H9 (cell line): Measurements from ENCODE around the gene EPAS1. TPM values are rescaled to one million over a fixed set of nuclear protein-coding genes. Genes with fewer than 3 reads are reported as not detected.

ENCODE experiments used
- DNase-seq: peaks from one replicate; pipeline ENCODE4 v3.0.0-alpha.2; 2017
- H2AFZ ChIP-seq: one replicate; pipeline ENCODE4 v1.6.1; 2013; ENCODE audit warnings: mild to moderate bottlenecking, low read length, control low read depth, moderate library complexity
- H2AK5ac ChIP-seq: 2 replicates; pipeline ENCODE4 v1.6.1; 2013; ENCODE audit warnings: low read length, control low read depth, mixed read lengths; ENCODE audit not compliant: insufficient read length
- H2BK120ac ChIP-seq: one replicate; pipeline ENCODE4 v1.6.1; 2013; ENCODE audit warnings: low read depth, mild to moderate bottlenecking, low read length, control low read depth, inconsistent platforms; ENCODE audit not compliant: poor library complexity, severe bottlenecking
- H2BK12ac ChIP-seq: 2 replicates; pipeline ENCODE4 v1.6.1; 2013; ENCODE audit warnings: low read length, control low read depth, mixed read lengths, low read depth; ENCODE audit not compliant: insufficient read length
- H2BK15ac ChIP-seq: 2 replicates; pipeline ENCODE4 v1.6.1; 2013; ENCODE audit warnings: low read depth, low read length, control low read depth
- H2BK20ac ChIP-seq: one replicate; pipeline ENCODE4 v1.6.1; 2013; ENCODE audit warnings: low read depth, mild to moderate bottlenecking, low read length, control low read depth, inconsistent platforms; ENCODE audit not compliant: poor library complexity, severe bottlenecking
- H2BK5ac ChIP-seq: 2 replicates; pipeline ENCODE4 v1.6.1; 2013; ENCODE audit warnings: low read length, control low read depth, mixed read lengths; ENCODE audit not compliant: insufficient read length
- H3K14ac ChIP-seq: 2 replicates; pipeline ENCODE4 v1.6.1; 2013; ENCODE audit warnings: low read length, control low read depth; ENCODE audit not compliant: insufficient read depth
- H3K18ac ChIP-seq: 2 replicates; pipeline ENCODE4 v1.6.1; 2013; ENCODE audit warnings: low read depth, mild to moderate bottlenecking, mixed read lengths, low read length, control low read depth; ENCODE audit not compliant: insufficient read length
- H3K23ac ChIP-seq: 2 replicates; pipeline ENCODE4 v1.6.1; 2013; ENCODE audit warnings: low read length, control low read depth, mixed read lengths, low read depth; ENCODE audit not compliant: insufficient read length
- H3K23me2 ChIP-seq: 2 replicates; pipeline ENCODE4 v1.6.1; 2013; ENCODE audit warnings: low read depth, mild to moderate bottlenecking, mixed read lengths, low read length, control low read depth; ENCODE audit not compliant: insufficient read length, poor library complexity, severe bottlenecking
- H3K27ac ChIP-seq: 2 replicates; pipeline ENCODE4 v1.5.1; 2013; ENCODE audit warnings: low read length, control low read depth, mixed read lengths, low read depth; ENCODE audit not compliant: insufficient read length
- H3K27me3 ChIP-seq: 2 replicates; pipeline ENCODE4 v1.6.1; 2013; ENCODE audit warnings: low read length, control low read depth, inconsistent platforms; ENCODE audit not compliant: insufficient read depth
- H3K4ac ChIP-seq: 2 replicates; pipeline ENCODE4 v1.6.1; 2013; ENCODE audit warnings: low read depth, mild to moderate bottlenecking, control low read depth, inconsistent platforms, low read length, moderate library complexity
- H3K4me1 ChIP-seq: 2 replicates; pipeline ENCODE4 v1.6.1; 2013; ENCODE audit warnings: low read length, control low read depth, inconsistent platforms; ENCODE audit not compliant: insufficient read depth
- H3K4me2 ChIP-seq: 2 replicates; pipeline ENCODE4 v1.6.1; 2013; ENCODE audit warnings: low read length, control low read depth, mixed read lengths; ENCODE audit not compliant: insufficient read length, insufficient read depth
- H3K56ac ChIP-seq: 2 replicates; pipeline ENCODE4 v1.6.1; 2013; ENCODE audit warnings: low read depth, mild to moderate bottlenecking, mixed read lengths, low read length, control low read depth; ENCODE audit not compliant: insufficient read length
- H3K79me1 ChIP-seq: 2 replicates; pipeline ENCODE4 v1.6.1; 2013; ENCODE audit warnings: low read depth, mild to moderate bottlenecking, moderate library complexity, low read length, control low read depth, inconsistent platforms; ENCODE audit not compliant: insufficient read depth, poor library complexity, severe bottlenecking
- H3K79me2 ChIP-seq: 2 replicates; pipeline ENCODE4 v1.6.1; 2013; ENCODE audit warnings: low read length, control low read depth, inconsistent platforms; ENCODE audit not compliant: insufficient read depth
- H3K9ac ChIP-seq: 2 replicates; pipeline ENCODE4 v1.6.1; 2013; ENCODE audit warnings: low read length, control low read depth, mixed read lengths; ENCODE audit not compliant: insufficient read length; ENCODE audit errors: extremely low read depth
- H3K9me3 ChIP-seq: one replicate; pipeline ENCODE4 v1.6.1; 2013; ENCODE audit warnings: low read depth, low read length, inconsistent platforms; ENCODE audit not compliant: control insufficient read depth
- H3T11ph ChIP-seq: one replicate; pipeline ENCODE4 v1.6.1; 2013; ENCODE audit warnings: mild to moderate bottlenecking, low read length, control low read depth, inconsistent platforms
- H4K20me1 ChIP-seq: one replicate; pipeline ENCODE4 v1.6.1; 2013; ENCODE audit not compliant: control insufficient read depth, insufficient read length, insufficient read depth
- H4K5ac ChIP-seq: 2 replicates; pipeline ENCODE4 v1.6.1; 2013; ENCODE audit warnings: low read depth, mild to moderate bottlenecking, mixed read lengths, low read length, control low read depth; ENCODE audit not compliant: insufficient read length
- H4K8ac ChIP-seq: replicated peaks from 2 replicates; pipeline ENCODE4 v1.6.1; 2013; ENCODE audit warnings: low read length, control low read depth, mixed read lengths, low read depth; ENCODE audit not compliant: insufficient read length
- H4K91ac ChIP-seq: 2 replicates; pipeline ENCODE4 v1.6.1; 2013; ENCODE audit warnings: low read depth, mild to moderate bottlenecking, moderate library complexity, mixed read lengths, low read length, control low read depth; ENCODE audit not compliant: insufficient read length
- H3K27ac Mint-ChIP-seq, 3 experiments: 2 replicates in 2 of 3; 3 replicates in 1 of 3; pipeline ENCODE4 v1.8.0; 2020 to 2021; ENCODE audit warnings: mixed read lengths in 3 of 3, mild to moderate bottlenecking in 1 of 3, moderate library complexity in 1 of 3
- H3K27me3 Mint-ChIP-seq: 2 replicates; pipeline ENCODE4 v1.8.0; 2021; ENCODE audit warnings: low read depth, mild to moderate bottlenecking, moderate library complexity, mixed read lengths
- H3K36me3 Mint-ChIP-seq, 3 experiments: 2 replicates in 2 of 3; 3 replicates in 1 of 3; pipeline ENCODE4 v1.8.0; 2020 to 2021; ENCODE audit warnings: low read depth in 3 of 3, mixed read lengths in 3 of 3; ENCODE audit not compliant: insufficient read depth in 1 of 3
- H3K4me1 Mint-ChIP-seq, 2 experiments: 2 replicates each; pipeline ENCODE4 v1.8.0; 2020; ENCODE audit warnings: mixed read lengths in 2 of 2
- H3K4me3 Mint-ChIP-seq, 2 experiments: 2 replicates in 1 of 2; 3 replicates in 1 of 2; pipeline ENCODE4 v1.8.0; 2020 to 2021; ENCODE audit warnings: mild to moderate bottlenecking in 2 of 2, mixed read lengths in 2 of 2, moderate library complexity in 1 of 2
- H3K9me3 Mint-ChIP-seq, 2 experiments: 2 replicates in 1 of 2; 3 replicates in 1 of 2; pipeline ENCODE4 v1.8.0; 2020; ENCODE audit warnings: mild to moderate bottlenecking in 2 of 2, mixed read lengths in 2 of 2, moderate library complexity in 1 of 2
- WGBS: extraction: QIAGEN DNeasy Blood & Tissue Kit; methylation state at CpG from one replicate; pipeline ENCODE4 v1.1.7; 2013; ENCODE audit warnings: missing lambda C conversion rate, low lambda C conversion rate, mixed read lengths; ENCODE audit not compliant: insufficient read length; ENCODE audit errors: extremely low coverage; 5-methylcytosine and 5-hydroxymethylcytosine counted together
- total RNA-seq: library from RNA; stranded (reverse); gene quantifications from 2 replicates; pipeline ENCODE4 v1.2.1, GENCODE V29; 2021
- TF ChIP-seq, protein P1 (sequence below): fragments of 200-600 bp; sonication (generic); conservative IDR thresholded peaks from 3 replicates; pipeline ENCODE4 v1.8.0; 2021; ENCODE audit warnings: antibody characterized with exemption, mild to moderate bottlenecking

Gene EPAS1
- total RNA-seq, 1 experiment from 2014 or later = 1.1 TPM

DNA sequence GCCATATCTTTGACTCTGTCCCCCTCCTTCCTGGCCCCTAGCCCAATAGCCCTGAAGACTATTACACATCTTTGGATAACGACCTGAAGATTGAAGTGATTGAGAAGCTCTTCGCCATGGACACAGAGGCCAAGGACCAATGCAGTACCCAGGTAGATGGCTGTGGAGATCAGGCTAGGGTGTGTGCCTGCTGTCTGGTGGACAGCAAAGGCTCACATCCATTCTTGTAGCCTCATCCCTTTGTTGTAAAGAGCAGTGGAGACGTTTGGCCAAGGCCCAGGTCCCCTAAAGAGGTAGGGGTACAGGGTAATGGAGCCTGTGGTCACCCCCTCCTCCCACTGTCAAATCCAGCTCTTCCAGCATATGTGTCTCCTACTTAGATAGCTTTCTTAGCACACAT lies 81.4 kb downstream of the EPAS1 start:
- Histone ChIP-seq H3K27ac (no peak overlapping the region), H4K20me1 (no peaks in the 10 kb centered on the region), H4K8ac (no peak overlapping the region), H2AFZ (no peak overlapping the region), H3K27me3 (no peaks in the 10 kb centered on the region), H2AK5ac (no peak overlapping the region), H3K4ac (no peak overlapping the region), H3K23ac (no peak overlapping the region), H3K56ac (no peak overlapping the region), H3K4me2 (no peak overlapping the region), H3K9me3 (no peaks in the 10 kb centered on the region), H3K4me1 (no peaks in the 10 kb centered on the region), H3K9ac (no peak overlapping the region), H2BK5ac (no peak overlapping the region), H3K23me2 (no peaks in the 10 kb centered on the region), H2BK15ac (no peak overlapping the region), H3K79me1 (no peaks in the 10 kb centered on the region), H3K14ac (no peak overlapping the region), H2BK20ac (no peak overlapping the region), H2BK120ac (no peak overlapping the region), H2BK12ac (no peak overlapping the region), H4K91ac (no peak overlapping the region), H3K18ac (no peak overlapping the region), H3T11ph (no peak overlapping the region), H4K5ac (no peak overlapping the region), H3K79me2 (no peaks in the 10 kb centered on the region)
- H3K4me1 Mint-ChIP-seq = no peaks in the 10 kb centered on the region
- H3K4me3 Mint-ChIP-seq = no peak overlapping the region
- TF ChIP-seq, protein P1, sequence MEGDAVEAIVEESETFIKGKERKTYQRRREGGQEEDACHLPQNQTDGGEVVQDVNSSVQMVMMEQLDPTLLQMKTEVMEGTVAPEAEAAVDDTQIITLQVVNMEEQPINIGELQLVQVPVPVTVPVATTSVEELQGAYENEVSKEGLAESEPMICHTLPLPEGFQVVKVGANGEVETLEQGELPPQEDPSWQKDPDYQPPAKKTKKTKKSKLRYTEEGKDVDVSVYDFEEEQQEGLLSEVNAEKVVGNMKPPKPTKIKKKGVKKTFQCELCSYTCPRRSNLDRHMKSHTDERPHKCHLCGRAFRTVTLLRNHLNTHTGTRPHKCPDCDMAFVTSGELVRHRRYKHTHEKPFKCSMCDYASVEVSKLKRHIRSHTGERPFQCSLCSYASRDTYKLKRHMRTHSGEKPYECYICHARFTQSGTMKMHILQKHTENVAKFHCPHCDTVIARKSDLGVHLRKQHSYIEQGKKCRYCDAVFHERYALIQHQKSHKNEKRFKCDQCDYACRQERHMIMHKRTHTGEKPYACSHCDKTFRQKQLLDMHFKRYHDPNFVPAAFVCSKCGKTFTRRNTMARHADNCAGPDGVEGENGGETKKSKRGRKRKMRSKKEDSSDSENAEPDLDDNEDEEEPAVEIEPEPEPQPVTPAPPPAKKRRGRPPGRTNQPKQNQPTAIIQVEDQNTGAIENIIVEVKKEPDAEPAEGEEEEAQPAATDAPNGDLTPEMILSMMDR = no peak
- no peak overlapping the region for H3K27ac Mint-ChIP-seq
- peak; percentile 8 for DNase-seq
- no peaks in the 10 kb centered on the region for H3K27me3 Mint-ChIP-seq
- no peaks in the 10 kb centered on the region for H3K9me3 Mint-ChIP-seq
- no peaks in the 10 kb centered on the region for H3K36me3 Mint-ChIP-seq
- no CpG with 5 or more reads among the region's 3 CpGs for WGBS
